Measurements from ENCODE around the gene MDM2. TPM values are rescaled to one million over a fixed set of nuclear protein-coding genes. Genes with fewer than 3 reads are reported as not detected.

Gene MDM2
- total and polyA plus RNA-seq, 2 donors (not counting 1 experiment from before 2014, with no cell fraction given), result 46.6 to 240 TPM

DNA sequence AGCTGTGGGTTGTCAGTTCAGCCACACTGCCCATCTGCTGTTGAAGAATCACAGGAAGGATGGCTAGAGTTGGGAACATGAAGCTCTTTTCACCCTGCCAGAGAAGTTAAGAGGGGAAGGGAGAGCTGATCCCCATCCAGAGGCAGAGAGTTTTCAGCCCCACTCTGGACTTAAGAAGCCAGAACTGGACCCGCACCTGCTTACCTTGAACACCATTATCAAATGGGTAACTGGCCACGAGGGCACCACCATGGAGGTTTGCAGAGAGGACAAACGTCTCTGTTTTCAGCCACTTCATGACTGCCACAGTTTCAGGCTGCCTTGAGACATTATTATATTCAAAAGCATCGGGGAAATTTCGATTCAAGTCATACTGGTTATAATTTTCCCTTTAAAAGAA is 62.0 kb downstream of the MDM2 start:
- H3K36me3 ChIP-seq (ENCODE audit: control insufficient read depth, insufficient read depth, low read length), result no peaks in the 10 kb centered on the region
- TF ChIP-seq, protein P1, sequence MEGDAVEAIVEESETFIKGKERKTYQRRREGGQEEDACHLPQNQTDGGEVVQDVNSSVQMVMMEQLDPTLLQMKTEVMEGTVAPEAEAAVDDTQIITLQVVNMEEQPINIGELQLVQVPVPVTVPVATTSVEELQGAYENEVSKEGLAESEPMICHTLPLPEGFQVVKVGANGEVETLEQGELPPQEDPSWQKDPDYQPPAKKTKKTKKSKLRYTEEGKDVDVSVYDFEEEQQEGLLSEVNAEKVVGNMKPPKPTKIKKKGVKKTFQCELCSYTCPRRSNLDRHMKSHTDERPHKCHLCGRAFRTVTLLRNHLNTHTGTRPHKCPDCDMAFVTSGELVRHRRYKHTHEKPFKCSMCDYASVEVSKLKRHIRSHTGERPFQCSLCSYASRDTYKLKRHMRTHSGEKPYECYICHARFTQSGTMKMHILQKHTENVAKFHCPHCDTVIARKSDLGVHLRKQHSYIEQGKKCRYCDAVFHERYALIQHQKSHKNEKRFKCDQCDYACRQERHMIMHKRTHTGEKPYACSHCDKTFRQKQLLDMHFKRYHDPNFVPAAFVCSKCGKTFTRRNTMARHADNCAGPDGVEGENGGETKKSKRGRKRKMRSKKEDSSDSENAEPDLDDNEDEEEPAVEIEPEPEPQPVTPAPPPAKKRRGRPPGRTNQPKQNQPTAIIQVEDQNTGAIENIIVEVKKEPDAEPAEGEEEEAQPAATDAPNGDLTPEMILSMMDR (conservative IDR thresholded peaks at IDR 0.05 in 1 of 2, IDR thresholded peaks at IDR 0.05 in 1 of 2; ENCODE audit: low read depth in 1 of 2, low read length in 2 of 2), result no peak
- TF ChIP-seq EZH2 (IDR thresholded peaks at IDR 0.05; ENCODE audit: low read length, missing control alignments), result no peak
- no peaks in the 10 kb centered on the region for H3K4me1 ChIP-seq (ENCODE audit: control insufficient read depth, extremely low read depth, insufficient read depth, low read length)
- no peak overlapping the region for H3K9ac ChIP-seq (ENCODE audit: insufficient read depth, low read length)
- H3K9me3 ChIP-seq (ENCODE audit: control insufficient read depth, insufficient read depth, low read depth, low read length), result no peaks in the 10 kb centered on the region
- H2AFZ ChIP-seq (ENCODE audit: low read length), result no peak overlapping the region
- no peak for DNase-seq (ENCODE audit: low read depth in 2 of 2)
- no peaks in the 10 kb centered on the region for H3K79me2 ChIP-seq (ENCODE audit: control insufficient read depth, insufficient read depth, low read length)
- no peak overlapping the region for H3K4me2 ChIP-seq (ENCODE audit: extremely low read depth, insufficient read depth, low read length)
- no peak overlapping the region for H3K4me3 ChIP-seq (replicated peaks in 1 of 4; ENCODE audit: control extremely low read depth in 1 of 4, insufficient read depth in 1 of 4, low read depth in 3 of 4, low read length in 4 of 4)
- no peaks in the 10 kb centered on the region for H4K20me1 ChIP-seq (ENCODE audit: control insufficient read depth, extremely low read depth, insufficient read depth, low read length)
- no peak overlapping the region for H3K27ac ChIP-seq (ENCODE audit: insufficient read depth, low read length)
- no peaks in the 10 kb centered on the region for H3K27me3 ChIP-seq (ENCODE audit: control insufficient read depth, insufficient read depth, low read length)

DNA sequence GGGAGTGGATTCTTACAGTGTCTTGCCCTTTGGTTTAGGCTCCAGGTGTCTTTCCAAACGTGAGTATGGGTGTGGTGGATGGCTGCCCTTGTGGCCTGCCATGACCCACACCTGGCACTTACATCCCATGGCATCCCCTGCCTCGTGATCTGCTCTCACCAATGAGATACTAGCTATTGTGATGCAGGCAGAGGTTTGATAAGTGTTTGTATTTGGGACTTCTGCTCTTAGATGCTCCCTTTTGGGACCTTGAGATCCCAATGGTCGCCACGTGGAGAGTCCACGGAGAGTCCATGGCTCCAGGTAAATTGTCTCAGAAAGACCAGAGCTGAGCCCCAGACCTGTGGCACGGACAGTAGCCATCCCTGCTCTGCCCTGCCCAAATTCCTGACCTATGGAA is 62.5 kb downstream of the MDM2 start:
- TF ChIP-seq, protein P1 (conservative IDR thresholded peaks at IDR 0.05 in 1 of 2, IDR thresholded peaks at IDR 0.05 in 1 of 2; ENCODE audit: low read depth in 1 of 2, low read length in 2 of 2), result no peak
- no peak for TF ChIP-seq EZH2 (IDR thresholded peaks at IDR 0.05; ENCODE audit: low read length, missing control alignments)
- H3K27me3 ChIP-seq (ENCODE audit: control insufficient read depth, insufficient read depth, low read length), result no peaks in the 10 kb centered on the region

GRCh38 chr12:68871396-68871795 is 63.4 kb downstream of the MDM2 start:
- no peaks in the 10 kb centered on the region for H3K27me3 ChIP-seq (ENCODE audit: control insufficient read depth, insufficient read depth, low read length)
- no peak overlapping the region for H3K4me2 ChIP-seq (ENCODE audit: extremely low read depth, insufficient read depth, low read length)
- TF ChIP-seq, protein P1 (conservative IDR thresholded peaks at IDR 0.05 in 1 of 2, IDR thresholded peaks at IDR 0.05 in 1 of 2; ENCODE audit: low read depth in 1 of 2, low read length in 2 of 2), result no peak
- TF ChIP-seq EZH2 (IDR thresholded peaks at IDR 0.05; ENCODE audit: low read length, missing control alignments), result no peak
- no peaks in the 10 kb centered on the region for H3K36me3 ChIP-seq (ENCODE audit: control insufficient read depth, insufficient read depth, low read length)
- H3K9ac ChIP-seq (ENCODE audit: insufficient read depth, low read length), result no peak overlapping the region
- DNase-seq (ENCODE audit: low read depth in 2 of 2), result no peak
- H3K79me2 ChIP-seq (ENCODE audit: control insufficient read depth, insufficient read depth, low read length), result no peaks in the 10 kb centered on the region
- no peaks in the 10 kb centered on the region for H4K20me1 ChIP-seq (ENCODE audit: control insufficient read depth, extremely low read depth, insufficient read depth, low read length)
- no peak overlapping the region for H3K4me3 ChIP-seq (replicated peaks in 1 of 4; ENCODE audit: control extremely low read depth in 1 of 4, insufficient read depth in 1 of 4, low read depth in 3 of 4, low read length in 4 of 4)
- H3K9me3 ChIP-seq (ENCODE audit: control insufficient read depth, insufficient read depth, low read depth, low read length), result no peaks in the 10 kb centered on the region
- no peak overlapping the region for H2AFZ ChIP-seq (ENCODE audit: low read length)
- no peaks in the 10 kb centered on the region for H3K4me1 ChIP-seq (ENCODE audit: control insufficient read depth, extremely low read depth, insufficient read depth, low read length)
- H3K27ac ChIP-seq (ENCODE audit: insufficient read depth, low read length), result no peak overlapping the region

More for the DNA sequence above, 62.5 kb downstream of the MDM2 start:
- Histone ChIP-seq H3K9me3 (ENCODE audit: control insufficient read depth, insufficient read depth, low read depth, low read length) (no peaks in the 10 kb centered on the region), H3K4me3 (replicated peaks in 1 of 4; ENCODE audit: control extremely low read depth in 1 of 4, insufficient read depth in 1 of 4, low read depth in 3 of 4, low read length in 4 of 4) (no peak overlapping the region), H4K20me1 (ENCODE audit: control insufficient read depth, extremely low read depth, insufficient read depth, low read length) (no peaks in the 10 kb centered on the region), H3K4me2 (ENCODE audit: extremely low read depth, insufficient read depth, low read length) (no peak overlapping the region), H3K79me2 (ENCODE audit: control insufficient read depth, insufficient read depth, low read length) (no peaks in the 10 kb centered on the region), H3K36me3 (ENCODE audit: control insufficient read depth, insufficient read depth, low read length) (no peaks in the 10 kb centered on the region), H3K9ac (ENCODE audit: insufficient read depth, low read length) (no peak overlapping the region), H3K4me1 (ENCODE audit: control insufficient read depth, extremely low read depth, insufficient read depth, low read length) (no peaks in the 10 kb centered on the region), H3K27ac (ENCODE audit: insufficient read depth, low read length) (no peak overlapping the region), H2AFZ (ENCODE audit: low read length) (no peak overlapping the region)
- DNase-seq (ENCODE audit: low read depth in 2 of 2), result no peak
